Measurements from ENCODE around the gene RTL5.

DNA sequence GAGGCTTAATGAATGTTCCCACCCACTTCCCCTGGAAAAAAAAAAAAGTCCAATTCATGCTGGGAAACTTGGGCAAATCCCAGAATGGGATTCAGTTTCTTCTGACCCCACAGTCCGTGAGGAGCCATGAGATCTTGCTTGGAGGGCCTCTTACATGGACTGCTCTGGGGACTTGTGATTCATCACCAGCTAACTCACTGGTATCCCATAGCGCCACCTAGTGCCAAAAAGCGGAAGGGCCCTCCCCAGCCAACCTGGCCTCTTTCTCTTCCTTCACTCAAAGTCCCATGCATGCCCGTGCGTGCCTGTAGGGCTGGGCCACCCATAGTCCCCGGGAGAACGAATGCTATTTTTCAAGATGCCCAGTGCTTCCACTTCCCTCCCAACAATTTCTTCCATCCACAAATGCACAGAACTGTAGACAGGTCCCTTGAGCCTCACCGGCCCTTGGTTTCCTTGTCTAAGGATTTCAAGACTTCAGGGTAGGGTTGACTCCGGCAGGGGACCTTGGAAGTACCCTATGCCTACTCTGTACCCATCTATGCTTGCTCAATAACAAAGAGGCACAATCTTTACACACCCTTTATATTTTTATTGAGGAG lies 5.1 kb downstream of the RTL5 start:
- TF ChIP-seq, protein P1, sequence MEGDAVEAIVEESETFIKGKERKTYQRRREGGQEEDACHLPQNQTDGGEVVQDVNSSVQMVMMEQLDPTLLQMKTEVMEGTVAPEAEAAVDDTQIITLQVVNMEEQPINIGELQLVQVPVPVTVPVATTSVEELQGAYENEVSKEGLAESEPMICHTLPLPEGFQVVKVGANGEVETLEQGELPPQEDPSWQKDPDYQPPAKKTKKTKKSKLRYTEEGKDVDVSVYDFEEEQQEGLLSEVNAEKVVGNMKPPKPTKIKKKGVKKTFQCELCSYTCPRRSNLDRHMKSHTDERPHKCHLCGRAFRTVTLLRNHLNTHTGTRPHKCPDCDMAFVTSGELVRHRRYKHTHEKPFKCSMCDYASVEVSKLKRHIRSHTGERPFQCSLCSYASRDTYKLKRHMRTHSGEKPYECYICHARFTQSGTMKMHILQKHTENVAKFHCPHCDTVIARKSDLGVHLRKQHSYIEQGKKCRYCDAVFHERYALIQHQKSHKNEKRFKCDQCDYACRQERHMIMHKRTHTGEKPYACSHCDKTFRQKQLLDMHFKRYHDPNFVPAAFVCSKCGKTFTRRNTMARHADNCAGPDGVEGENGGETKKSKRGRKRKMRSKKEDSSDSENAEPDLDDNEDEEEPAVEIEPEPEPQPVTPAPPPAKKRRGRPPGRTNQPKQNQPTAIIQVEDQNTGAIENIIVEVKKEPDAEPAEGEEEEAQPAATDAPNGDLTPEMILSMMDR (optimal IDR thresholded peaks at IDR 0.05 in 1 of 3, IDR thresholded peaks at IDR 0.05 in 1 of 3, conservative IDR thresholded peaks at IDR 0.05 in 1 of 3; ENCODE audit: extremely low read depth in 1 of 3, insufficient read depth in 2 of 3, low read length in 3 of 3), result peak in 2 of 3 experiments; percentile 93 to 95
- no peak for TF ChIP-seq EZH2 (IDR thresholded peaks at IDR 0.05; ENCODE audit: low read length)
